ENCODE results near the gene INPP5B.
A peak's percentile ranks its signal among the peaks of the same experiment; 100 is the strongest.
"Not testable (repeated sequence)": the region's sequence is repeated elsewhere in the genome, so short reads cannot be mapped to it uniquely, and the experiment has no call there.

Gene INPP5B

GRCh38 chr1:37946703-37947360 lies at the start of gene INPP5B:
Gene INPP5B (minus strand): TSS chr1:37947053. CDS start chr1:37946308, 745 bp downstream.
- peak; percentile 71 for DNase-seq (ENCODE audit: low read depth)

GRCh38 chr1:37995751-37996345 lies 49.0 kb upstream of the INPP5B start:
- no peak for DNase-seq (ENCODE audit: low read depth)

- no peak for DNase-seq (ENCODE audit: low read depth)
Measured at GRCh38 chr1:37994886-37995566, 48.2 kb upstream of the INPP5B start.

GRCh38 chr1:37989361-37989930 lies 42.6 kb upstream of the INPP5B start:
- DNase-seq (ENCODE audit: low read depth) = no peak

GRCh38 chr1:37987679-37988078 lies 40.8 kb upstream of the INPP5B start:
- no peak for DNase-seq (ENCODE audit: low read depth)

- DNase-seq (ENCODE audit: low read depth) = no peak
Measured at GRCh38 chr1:37983546-37983945, 36.7 kb upstream of the INPP5B start.

GRCh38 chr1:37978541-37978940 lies 31.7 kb upstream of the INPP5B start:
- no peak for DNase-seq (ENCODE audit: low read depth)

GRCh38 chr1:37975083-37975482 lies 28.2 kb upstream of the INPP5B start:
- not testable (repeated sequence) for DNase-seq (ENCODE audit: low read depth)

GRCh38 chr1:37974567-37974966 lies 27.7 kb upstream of the INPP5B start:
- no peak for DNase-seq (ENCODE audit: low read depth)

- not testable (repeated sequence) for DNase-seq (ENCODE audit: low read depth)
Measured at GRCh38 chr1:37973684-37974083, 26.8 kb upstream of the INPP5B start.

- DNase-seq (ENCODE audit: low read depth) = no peak
Measured at GRCh38 chr1:37965301-37965700, 18.4 kb upstream of the INPP5B start.

- not testable (repeated sequence) for DNase-seq (ENCODE audit: low read depth)
Measured at GRCh38 chr1:37964106-37964505, 17.3 kb upstream of the INPP5B start.

- no peak for DNase-seq (ENCODE audit: low read depth)
Measured at GRCh38 chr1:37958690-37959089, 11.8 kb upstream of the INPP5B start.

- no peak for DNase-seq (ENCODE audit: low read depth)
Measured at GRCh38 chr1:37955685-37956084, 8.8 kb upstream of the INPP5B start.

GRCh38 chr1:37954316-37954971 lies 7.6 kb upstream of the INPP5B start:
- DNase-seq (ENCODE audit: low read depth) = no peak

GRCh38 chr1:37952738-37953137 lies 5.9 kb upstream of the INPP5B start:
- DNase-seq (ENCODE audit: low read depth) = no peak

- no peak for DNase-seq (ENCODE audit: low read depth)
Measured at GRCh38 chr1:37951783-37952624, 5.2 kb upstream of the INPP5B start.

GRCh38 chr1:37951041-37951782 lies 4.4 kb upstream of the INPP5B start:
- DNase-seq (ENCODE audit: low read depth) = no peak

GRCh38 chr1:37949524-37950152 lies 2.8 kb upstream of the INPP5B start:
- no peak for DNase-seq (ENCODE audit: low read depth)

GRCh38 chr1:37948841-37949240 lies 2.0 kb upstream of the INPP5B start:
- DNase-seq (ENCODE audit: low read depth) = no peak
